Vagina (tissue), 2 donors: ENCODE data around the gene LDLRAD3. TPM values are rescaled to one million over a fixed set of nuclear protein-coding genes. Genes with fewer than 3 reads are reported as not detected.
A peak's percentile ranks its signal among the peaks of the same experiment; 100 is the strongest.

Experiments
- DNase-seq, 2 donors: peaks; one replicate each; pipeline ENCODE4 v3.0.0-alpha.2; 2017; ENCODE audit errors: extremely low spot score in 2 of 2
- H3K27ac ChIP-seq: fragments of 200-600 bp; sonication (generic); one replicate; pipeline ENCODE4 v1.5.1; 2019
- H3K27me3 ChIP-seq: fragments of 200-600 bp; sonication (generic); one replicate; pipeline ENCODE4 v1.5.1; 2019
- H3K36me3 ChIP-seq, 2 donors: fragments of 200-600 bp; sonication (generic); one replicate each; pipeline ENCODE4 v1.5.1; 2017 to 2019
- H3K4me1 ChIP-seq: fragments of 200-600 bp; sonication (generic); one replicate; pipeline ENCODE4 v1.5.1; 2019
- H3K4me3 ChIP-seq, 2 donors: fragments of 200-600 bp; sonication (generic); 1 replicate in 1 of 2; 2 replicates in 1 of 2; pipeline ENCODE4 v1.5.1; 2016 to 2019
- H3K9me3 ChIP-seq: fragments of 200-600 bp; sonication (generic); one replicate; pipeline ENCODE4 v1.5.1; 2019
- POLR2A ChIP-seq, 2 donors: fragments of 450-650 bp; IDR thresholded peaks; one replicate each; pipeline ENCODE4 v1.6.1; 2017; ENCODE audit warnings: antibody characterized with exemption in 2 of 2, mild to moderate bottlenecking in 2 of 2, moderate library complexity in 2 of 2
- POLR2AphosphoS5 ChIP-seq, 2 donors: sonication (generic); formaldehyde crosslinking; IDR thresholded peaks; one replicate each; pipeline ENCODE4 v1.9.0; 2017; ENCODE audit warnings: antibody characterized with exemption in 2 of 2, mild to moderate bottlenecking in 2 of 2, low read depth in 1 of 2; ENCODE audit not compliant: insufficient read depth in 1 of 2
- intact Hi-C: fragments of 100-400 bp; cut with DNase I; formaldehyde crosslinking; loops from one replicate; pipeline ENCODE4 v1.15.1; 2023
- total RNA-seq: library from RNA; depleted of rRNA; stranded (reverse); fragments of >200 nt; gene quantifications from one replicate; pipeline ENCODE4 v1.2.3, GENCODE V29; 2016
- TF ChIP-seq, protein P1 (sequence below), 3 experiments: fragments of 450-650 bp in 2 of 3; fragments of 200-600 bp in 1 of 3; sonication (generic) in 1 of 3; IDR thresholded peaks; one replicate each; pipeline ENCODE4 v1.5.1; 2017 to 2019; ENCODE audit warnings: antibody characterized with exemption in 3 of 3, mild to moderate bottlenecking in 2 of 3, moderate library complexity in 2 of 3

Gene LDLRAD3
- total RNA-seq, 1 donor from 2014 or later: 34.4 TPM

GRCh38 chr11:35945137-35945518, 1.3 kb downstream of the LDLRAD3 start:
- H3K4me3 ChIP-seq: peak overlapping the region; percentile 55 to 78
- H3K27me3 ChIP-seq: no peaks in the 10 kb centered on the region
- intact Hi-C loops: no loop called here
- H3K36me3 ChIP-seq: no peaks in the 10 kb centered on the region
- H3K4me1 ChIP-seq: peaks cover 26% of the 10 kb centered on the region
- TF ChIP-seq, protein P1, sequence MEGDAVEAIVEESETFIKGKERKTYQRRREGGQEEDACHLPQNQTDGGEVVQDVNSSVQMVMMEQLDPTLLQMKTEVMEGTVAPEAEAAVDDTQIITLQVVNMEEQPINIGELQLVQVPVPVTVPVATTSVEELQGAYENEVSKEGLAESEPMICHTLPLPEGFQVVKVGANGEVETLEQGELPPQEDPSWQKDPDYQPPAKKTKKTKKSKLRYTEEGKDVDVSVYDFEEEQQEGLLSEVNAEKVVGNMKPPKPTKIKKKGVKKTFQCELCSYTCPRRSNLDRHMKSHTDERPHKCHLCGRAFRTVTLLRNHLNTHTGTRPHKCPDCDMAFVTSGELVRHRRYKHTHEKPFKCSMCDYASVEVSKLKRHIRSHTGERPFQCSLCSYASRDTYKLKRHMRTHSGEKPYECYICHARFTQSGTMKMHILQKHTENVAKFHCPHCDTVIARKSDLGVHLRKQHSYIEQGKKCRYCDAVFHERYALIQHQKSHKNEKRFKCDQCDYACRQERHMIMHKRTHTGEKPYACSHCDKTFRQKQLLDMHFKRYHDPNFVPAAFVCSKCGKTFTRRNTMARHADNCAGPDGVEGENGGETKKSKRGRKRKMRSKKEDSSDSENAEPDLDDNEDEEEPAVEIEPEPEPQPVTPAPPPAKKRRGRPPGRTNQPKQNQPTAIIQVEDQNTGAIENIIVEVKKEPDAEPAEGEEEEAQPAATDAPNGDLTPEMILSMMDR (IDR thresholded peaks at IDR 0.05): no peak
- TF ChIP-seq POLR2AphosphoS5 (IDR thresholded peaks at IDR 0.05; ENCODE audit: insufficient read depth in 1 of 2, low read depth in 1 of 2) (no peak), POLR2A (IDR thresholded peaks at IDR 0.05) (no peak)
- DNase-seq: no peak
- H3K27ac ChIP-seq: peak overlapping the region; percentile 51
- H3K9me3 ChIP-seq: no peaks in the 10 kb centered on the region

DNA sequence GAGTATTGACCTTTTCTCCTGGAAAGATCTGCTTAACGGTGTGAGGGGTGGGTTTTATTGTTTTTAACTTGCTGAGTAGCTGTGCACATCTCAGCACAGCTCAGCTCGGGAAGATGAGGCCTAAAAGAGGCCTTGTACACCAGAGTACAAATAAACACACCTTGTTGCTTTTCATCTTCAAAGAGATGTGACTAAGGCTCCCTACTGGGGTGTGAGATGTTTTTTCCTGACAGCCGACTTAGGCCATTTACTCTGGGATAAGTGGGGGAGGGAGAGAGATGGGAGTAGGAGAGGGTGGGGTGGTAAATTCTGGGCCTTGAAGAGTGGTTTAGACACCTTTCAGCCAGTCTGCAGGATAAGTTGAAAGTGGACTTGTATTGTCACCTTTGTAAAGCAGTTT, 2.9 kb downstream of the LDLRAD3 start:
- Histone ChIP-seq H3K4me1 (peaks cover 26% of the 10 kb centered on the region), H3K27ac (no peak overlapping the region), H3K4me3 (no peak overlapping the region), H3K36me3 (no peaks in the 10 kb centered on the region), H3K9me3 (no peaks in the 10 kb centered on the region), H3K27me3 (no peaks in the 10 kb centered on the region)
- DNase-seq: no peak
- TF ChIP-seq POLR2A (IDR thresholded peaks at IDR 0.05) (no peak), POLR2AphosphoS5 (IDR thresholded peaks at IDR 0.05; ENCODE audit: insufficient read depth in 1 of 2, low read depth in 1 of 2) (no peak)
- TF ChIP-seq, protein P1 (IDR thresholded peaks at IDR 0.05): no peak
- intact Hi-C loops: no loop called here

- DNase-seq: no peak
- no peaks in the 10 kb centered on the region for H3K9me3 ChIP-seq
- intact Hi-C loops: no loop called here
- H3K27me3 ChIP-seq: no peaks in the 10 kb centered on the region
- H3K4me1 ChIP-seq: peaks cover 26% of the 10 kb centered on the region
- H3K4me3 ChIP-seq: no peak overlapping the region
- no peak overlapping the region for H3K27ac ChIP-seq
- H3K36me3 ChIP-seq: no peaks in the 10 kb centered on the region
- no peak for TF ChIP-seq POLR2A (IDR thresholded peaks at IDR 0.05)
- TF ChIP-seq POLR2AphosphoS5 (IDR thresholded peaks at IDR 0.05; ENCODE audit: insufficient read depth in 1 of 2, low read depth in 1 of 2): no peak
- TF ChIP-seq, protein P1 (IDR thresholded peaks at IDR 0.05): no peak
These were observed 3.6 kb downstream of the LDLRAD3 start for GRCh38 chr11:35947437-35947836.

DNA sequence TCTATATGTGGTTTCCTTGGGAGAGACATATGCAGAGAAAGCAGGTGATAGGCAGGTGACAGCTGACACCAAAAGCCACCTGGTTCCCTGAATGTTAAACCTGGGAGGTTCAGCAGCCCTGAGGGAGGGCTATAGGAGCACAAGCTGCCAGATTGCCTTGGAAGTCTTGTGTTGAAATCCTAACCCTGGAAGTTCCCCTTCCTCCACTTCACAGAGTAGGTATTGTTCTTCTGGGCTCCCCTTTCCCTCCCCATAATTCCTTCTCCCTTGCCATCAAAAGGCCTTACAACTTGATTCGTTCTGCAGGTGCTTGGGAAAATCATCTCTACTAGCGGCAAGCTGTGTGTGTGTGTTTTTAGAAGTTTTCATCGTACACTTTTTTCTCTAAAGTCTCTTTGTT, 5.4 kb downstream of the LDLRAD3 start:
- Histone ChIP-seq H3K27ac (no peak overlapping the region), H3K9me3 (no peaks in the 10 kb centered on the region), H3K4me1 (peaks cover 19% of the 10 kb centered on the region), H3K4me3 (no peak overlapping the region), H3K36me3 (no peaks in the 10 kb centered on the region), H3K27me3 (no peaks in the 10 kb centered on the region)
- intact Hi-C loops: no loop called here
- no peak for DNase-seq
- TF ChIP-seq POLR2A (IDR thresholded peaks at IDR 0.05): no peak

DNA sequence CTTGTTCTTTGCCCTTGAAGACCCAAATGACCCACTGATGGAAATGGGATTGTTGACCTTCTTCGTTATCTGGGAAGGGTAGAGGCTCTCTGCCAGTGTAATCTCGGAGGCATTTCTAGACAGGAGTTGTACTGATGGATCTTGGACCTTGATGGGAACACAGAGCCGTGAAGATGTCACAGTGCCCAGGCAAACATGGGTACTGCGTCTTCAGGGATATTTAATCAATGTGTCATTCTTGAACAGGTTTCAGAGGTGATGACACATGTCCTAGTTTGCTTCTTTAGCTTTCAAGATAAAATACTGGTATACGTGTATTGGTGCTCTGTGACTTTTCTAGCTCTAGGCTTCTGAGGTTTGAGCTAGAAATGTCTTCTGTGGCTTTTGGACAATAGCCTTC, 6.2 kb downstream of the LDLRAD3 start:
- Histone ChIP-seq H3K4me3 (no peak overlapping the region), H3K27me3 (no peaks in the 10 kb centered on the region), H3K36me3 (no peaks in the 10 kb centered on the region), H3K9me3 (no peaks in the 10 kb centered on the region), H3K27ac (no peak overlapping the region), H3K4me1 (peaks cover 12% of the 10 kb centered on the region)
- no peak for DNase-seq
- TF ChIP-seq, protein P1 (IDR thresholded peaks at IDR 0.05): no peak
- TF ChIP-seq POLR2A (IDR thresholded peaks at IDR 0.05): no peak
- TF ChIP-seq POLR2AphosphoS5 (IDR thresholded peaks at IDR 0.05; ENCODE audit: insufficient read depth in 1 of 2, low read depth in 1 of 2): no peak
- intact Hi-C loops: no loop called here

DNA sequence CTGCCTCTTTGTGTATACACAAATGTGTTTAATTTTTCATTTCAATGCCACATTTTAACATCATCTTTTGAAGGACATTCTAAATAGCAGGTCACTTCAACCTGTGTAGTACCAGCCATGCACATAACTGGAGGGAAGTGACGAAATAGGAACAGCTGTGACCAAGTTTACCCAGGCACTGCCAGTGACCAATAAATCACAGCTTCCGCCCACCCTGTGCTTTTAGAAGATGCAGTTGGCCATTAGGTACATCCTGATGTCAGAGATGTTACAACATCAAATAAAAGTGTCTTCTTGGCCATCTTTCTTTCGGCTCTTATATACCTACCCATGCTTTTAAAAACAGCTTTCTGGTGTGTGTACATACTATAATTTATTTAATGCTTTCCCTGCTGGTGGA, 7.8 kb downstream of the LDLRAD3 start:
- H3K27ac ChIP-seq: no peak overlapping the region

More for the DNA sequence above, 7.8 kb downstream of the LDLRAD3 start:
- H3K4me3 ChIP-seq: no peak overlapping the region
- no peaks in the 10 kb centered on the region for H3K9me3 ChIP-seq
- no peaks in the 10 kb centered on the region for H3K27me3 ChIP-seq
- intact Hi-C loops: no loop called here
- no peaks in the 10 kb centered on the region for H3K36me3 ChIP-seq
- TF ChIP-seq POLR2A (IDR thresholded peaks at IDR 0.05) (no peak), POLR2AphosphoS5 (IDR thresholded peaks at IDR 0.05; ENCODE audit: insufficient read depth in 1 of 2, low read depth in 1 of 2) (no peak)
- TF ChIP-seq, protein P1 (IDR thresholded peaks at IDR 0.05): no peak
- DNase-seq: no peak
- H3K4me1 ChIP-seq: no peaks in the 10 kb centered on the region
